ENCODE results near the gene IL31RA.
"Not testable (repeated sequence)": the region's sequence is repeated elsewhere in the genome, so short reads cannot be mapped to it uniquely, and the experiment has no call there.

The IL31RA gene

GRCh38 chr5:55927861-55928655 is 76.9 kb downstream of the IL31RA start:
- DNase-seq, result no peak

GRCh38 chr5:55929020-55929799 is 78.1 kb downstream of the IL31RA start:
- DNase-seq, result no peak

- no peak for DNase-seq
Measured at GRCh38 chr5:55932700-55933099, 81.5 kb downstream of the IL31RA start.

- no peak for DNase-seq
Measured at GRCh38 chr5:55933377-55934114, 82.4 kb downstream of the IL31RA start.

- no peak for DNase-seq
Measured at GRCh38 chr5:55934115-55934613, 83.0 kb downstream of the IL31RA start.

GRCh38 chr5:55934720-55935119 is 83.6 kb downstream of the IL31RA start:
- DNase-seq, result no peak

GRCh38 chr5:55935371-55935770 is 84.2 kb downstream of the IL31RA start:
- DNase-seq, result no peak

GRCh38 chr5:55936100-55936693 is 85.0 kb downstream of the IL31RA start:
- DNase-seq, result peak; percentile 0

GRCh38 chr5:55937598-55937997 is 86.4 kb downstream of the IL31RA start:
- DNase-seq, result not testable (repeated sequence)

GRCh38 chr5:55941154-55941553 is 90.0 kb downstream of the IL31RA start:
- not testable (repeated sequence) for DNase-seq

GRCh38 chr5:55959208-55959607 is 108.1 kb downstream of the IL31RA start:
- no peak for DNase-seq

GRCh38 chr5:55960779-55961178 is 109.6 kb downstream of the IL31RA start:
- no peak for DNase-seq

- DNase-seq, result no peak
Measured at GRCh38 chr5:55965525-55965924, 114.4 kb downstream of the IL31RA start.

GRCh38 chr5:55966284-55966683 is 115.1 kb downstream of the IL31RA start:
- no peak for DNase-seq

- no peak for DNase-seq
Measured at GRCh38 chr5:55969956-55970355, 118.8 kb downstream of the IL31RA start.

All from NCI-H526 treated with DMSO at 0.1 percent for 48 hours (cell line).